Right lobe of liver (tissue), 6 donors: ENCODE data around the gene THSD7A. TPM values are rescaled to one million over a fixed set of nuclear protein-coding genes. Genes with fewer than 3 reads are reported as not detected.
A peak's percentile ranks its signal among the peaks of the same experiment; 100 is the strongest.

ENCODE experiments used
- ATAC-seq, 4 donors: fragments of 200-7000 bp; cut with Tn5 transposase; one replicate each; pipeline ENCODE4 v1.9.1; 2020; ENCODE audit warnings: mild to moderate bottlenecking in 4 of 4, moderate library complexity in 4 of 4
- DNase-seq, 3 donors: peaks; one replicate each; pipeline ENCODE4 v3.0.0-alpha.2; 2020
- H3K27ac ChIP-seq, 3 donors: fragments of 200-600 bp; one replicate each; pipeline ENCODE4 v1.8.0; 2022
- H3K27me3 ChIP-seq, 2 donors: fragments of 200-600 bp; one replicate each; pipeline ENCODE4 v1.8.0; 2022
- H3K36me3 ChIP-seq, 4 donors: fragments of 200-600 bp; sonication (generic) in 1 of 4; one replicate each; pipeline versions ENCODE4 v1.5.1 to v1.8.0; 2017 to 2022; ENCODE audit warnings: control low read depth in 1 of 4
- H3K4me1 ChIP-seq, 4 donors: fragments of 200-600 bp; sonication (generic) in 1 of 4; one replicate each; pipeline versions ENCODE4 v1.5.1 to v1.8.0; 2017 to 2022; ENCODE audit warnings: control low read depth in 1 of 4
- H3K4me3 ChIP-seq, 3 donors: fragments of 200-600 bp; one replicate each; pipeline ENCODE4 v1.8.0; 2022
- H3K9me3 ChIP-seq, 4 donors: fragments of 200-600 bp; sonication (generic) in 1 of 4; one replicate each; pipeline versions ENCODE4 v1.5.1 to v1.8.0; 2017 to 2022; ENCODE audit warnings: control low read depth in 1 of 4
- CTCF ChIP-seq, 4 donors: fragments of 200-600 bp in 3 of 4; fragments of 450-650 bp in 1 of 4; IDR thresholded peaks; one replicate each; pipeline versions ENCODE4 v1.5.1 to v1.8.0; 2016 to 2022; ENCODE audit warnings: antibody characterized with exemption in 4 of 4, mild to moderate bottlenecking in 2 of 4
- POLR2A ChIP-seq: fragments of 450-650 bp; IDR thresholded peaks from one replicate; pipeline ENCODE4 v1.6.1; 2017; ENCODE audit warnings: antibody characterized with exemption, mild to moderate bottlenecking
- WGBS: methylation state at CpG from one replicate; pipeline ENCODE4 v1.1.6; 2018; ENCODE audit warnings: low coverage, low lambda C conversion rate; ENCODE audit not compliant: insufficient coverage; ENCODE audit errors: missing lambda C conversion rate; 5-methylcytosine and 5-hydroxymethylcytosine counted together
- intact Hi-C, 2 donors: fragments of 100-400 bp; cut with DNase I; formaldehyde crosslinking; loops; one replicate each; pipeline versions ENCODE4 v1.11.2 to v1.14.1; 2022
- total RNA-seq, 6 experiments: library from RNA; depleted of rRNA in 2 of 6; stranded (reverse); fragments of >200 nt in 2 of 6; fragmentation: NEBNext Ultra II Directional in 3 of 6; extraction: Animal tissue kit (Norgen Biotek cat#: 25700) in 3 of 6; gene quantifications; one replicate each; pipeline versions ENCODE4 v1.1.0 to v1.2.4, GENCODE V29; 2016 to 2023
- donor health status: DM: no; HTN: yes; CAD: no.
- donor health status: DM: no; HTN: no; CAD: no.
- donor health status: DM: no; HTN: no; CAD: no.
- donor health status: DM: no; HTN: yes; CAD: no.
- donor health status: DM: no; HTN: yes; CAD: no.

Gene THSD7A
- total RNA-seq, 6 experiments from 2014 or later, result 1.1 to 2.5 (median 1.4) TPM

GRCh38 chr7:11636274-11636673 is 195.7 kb downstream of the THSD7A start:
- intact Hi-C loops, result no loop called here
- ATAC-seq, result no peak
- TF ChIP-seq CTCF (IDR thresholded peaks at IDR 0.05) (no peak), POLR2A (no peak)

DNA sequence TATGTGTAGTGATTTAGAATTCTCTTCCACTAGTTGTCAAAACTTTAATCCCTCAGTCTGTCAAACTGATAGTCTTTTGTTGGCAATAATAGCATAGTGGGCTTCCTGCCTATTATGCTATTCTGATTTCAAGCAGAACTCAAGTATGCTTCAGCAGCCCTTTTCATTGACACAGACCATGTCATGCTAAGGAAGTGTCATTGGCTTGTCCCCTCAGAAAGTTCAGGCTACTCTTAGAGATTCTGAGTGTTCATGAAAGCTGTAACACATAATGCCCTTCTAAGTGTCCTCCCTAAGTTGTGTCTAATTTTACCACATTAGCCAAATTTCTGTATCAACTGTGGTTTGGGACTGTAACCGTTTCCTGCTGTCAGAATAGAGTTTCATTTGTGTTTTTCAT is 198.7 kb downstream of the THSD7A start:
- TF ChIP-seq POLR2A (no peak), CTCF (IDR thresholded peaks at IDR 0.05) (no peak)
- Histone ChIP-seq H3K9me3 (no peaks in the 10 kb centered on the region), H3K27me3 (no peaks in the 10 kb centered on the region), H3K36me3 (no peaks in the 10 kb centered on the region), H3K27ac (no peak overlapping the region), H3K4me3 (no peak overlapping the region), H3K4me1 (peaks cover 0 to 4% (median 0%) of the 10 kb centered on the region in 4 donors)
- WGBS, result 50% methylated on average over 1 of the region's 1 CpG
- intact Hi-C loops, result no loop called here
- DNase-seq (no peak), ATAC-seq (no peak)

More at GRCh38 chr7:11636274-11636673, 195.7 kb downstream of the THSD7A start:
- WGBS, result no CpG with 5 or more reads among the region's 19 CpGs
- Histone ChIP-seq H3K4me3 (no peak overlapping the region), H3K36me3 (no peaks in the 10 kb centered on the region), H3K9me3 (no peaks in the 10 kb centered on the region), H3K4me1 (peaks cover 0 to 4% (median 0%) of the 10 kb centered on the region in 4 donors), H3K27me3 (no peaks in the 10 kb centered on the region), H3K27ac (no peak overlapping the region)
- no peak for DNase-seq

- peaks cover 0 to 11% (median 0%) of the 10 kb centered on the region in 4 donors for H3K4me1 ChIP-seq
- no peak overlapping the region for H3K27ac ChIP-seq
- WGBS, result 78% methylated on average over 2 of the region's 2 CpGs
- H3K36me3 ChIP-seq, result no peaks in the 10 kb centered on the region
- no peaks in the 10 kb centered on the region for H3K9me3 ChIP-seq
- H3K4me3 ChIP-seq, result no peak overlapping the region
- no peak for DNase-seq
- H3K27me3 ChIP-seq, result no peaks in the 10 kb centered on the region
- ATAC-seq, result no peak
- TF ChIP-seq CTCF (IDR thresholded peaks at IDR 0.05) (no peak), POLR2A (no peak)
- intact Hi-C loops, result no loop called here
Observed at GRCh38 chr7:11630355-11630754, 201.6 kb downstream of the THSD7A start.

GRCh38 chr7:11625669-11626068 is 206.3 kb downstream of the THSD7A start:
- H3K27me3 ChIP-seq, result no peaks in the 10 kb centered on the region
- WGBS, result 23% methylated on average over 2 of the region's 2 CpGs
- intact Hi-C loops, result no loop called here
- peak; percentile 44 to 77 (median 66) for ATAC-seq
- H3K4me1 ChIP-seq, result peaks cover 0 to 9% (median 0%) of the 10 kb centered on the region in 4 donors
- no peaks in the 10 kb centered on the region for H3K36me3 ChIP-seq
- no peaks in the 10 kb centered on the region for H3K9me3 ChIP-seq
- peak overlapping the region in 1 of 3 donors; percentile 11 for H3K27ac ChIP-seq
- TF ChIP-seq POLR2A, result no peak
- no peak for TF ChIP-seq CTCF (IDR thresholded peaks at IDR 0.05)
- no peak overlapping the region for H3K4me3 ChIP-seq
- peak in 1 of 3 donors; percentile 23 for DNase-seq
